ENCODE measurements around the gene LHFPL5. TPM values are rescaled to one million over a fixed set of nuclear protein-coding genes. Genes with fewer than 3 reads are reported as not detected.

The LHFPL5 gene
- total RNA-seq, 1 donor from 2014 or later: not detected

DNA sequence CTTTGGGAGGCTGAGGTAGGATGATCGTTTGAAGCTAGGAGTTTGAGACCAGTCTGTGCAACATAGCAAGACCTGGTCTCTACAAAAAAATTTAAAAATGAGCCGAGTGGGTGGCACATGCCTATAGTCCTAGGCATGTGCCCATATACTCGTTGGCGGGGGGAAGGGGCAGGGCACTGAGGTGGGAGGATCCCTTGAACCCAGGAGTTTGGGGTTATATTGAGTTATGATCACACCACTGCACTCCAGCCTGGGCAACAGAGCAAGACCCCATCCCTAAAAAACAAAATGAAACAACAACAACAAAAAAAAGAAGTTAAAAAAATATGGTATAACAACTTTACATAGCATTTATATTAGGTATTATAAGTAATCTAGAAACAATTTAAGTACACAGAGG, 47.8 kb downstream of the LHFPL5 start:
- H3K27ac Mint-ChIP-seq: no peak overlapping the region
- ChIA-PET CTCF (no interaction called here), POLR2A (no interaction called here)
- intact Hi-C loops (cut with micrococcal nuclease): no loop called here
- no peaks in the 10 kb centered on the region for H3K9me3 Mint-ChIP-seq
- H3K36me3 Mint-ChIP-seq (ENCODE audit: low read depth): peaks cover 75% of the 10 kb centered on the region
- H3K27me3 Mint-ChIP-seq: no peaks in the 10 kb centered on the region
- TF ChIP-seq, protein P1, sequence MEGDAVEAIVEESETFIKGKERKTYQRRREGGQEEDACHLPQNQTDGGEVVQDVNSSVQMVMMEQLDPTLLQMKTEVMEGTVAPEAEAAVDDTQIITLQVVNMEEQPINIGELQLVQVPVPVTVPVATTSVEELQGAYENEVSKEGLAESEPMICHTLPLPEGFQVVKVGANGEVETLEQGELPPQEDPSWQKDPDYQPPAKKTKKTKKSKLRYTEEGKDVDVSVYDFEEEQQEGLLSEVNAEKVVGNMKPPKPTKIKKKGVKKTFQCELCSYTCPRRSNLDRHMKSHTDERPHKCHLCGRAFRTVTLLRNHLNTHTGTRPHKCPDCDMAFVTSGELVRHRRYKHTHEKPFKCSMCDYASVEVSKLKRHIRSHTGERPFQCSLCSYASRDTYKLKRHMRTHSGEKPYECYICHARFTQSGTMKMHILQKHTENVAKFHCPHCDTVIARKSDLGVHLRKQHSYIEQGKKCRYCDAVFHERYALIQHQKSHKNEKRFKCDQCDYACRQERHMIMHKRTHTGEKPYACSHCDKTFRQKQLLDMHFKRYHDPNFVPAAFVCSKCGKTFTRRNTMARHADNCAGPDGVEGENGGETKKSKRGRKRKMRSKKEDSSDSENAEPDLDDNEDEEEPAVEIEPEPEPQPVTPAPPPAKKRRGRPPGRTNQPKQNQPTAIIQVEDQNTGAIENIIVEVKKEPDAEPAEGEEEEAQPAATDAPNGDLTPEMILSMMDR (IDR thresholded peaks at IDR 0.05): no peak
- no peak overlapping the region for H3K4me3 Mint-ChIP-seq
- no peaks in the 10 kb centered on the region for H3K4me1 Mint-ChIP-seq
- no peak for ATAC-seq (ENCODE audit: low read depth)
- no peak for DNase-seq

DNA sequence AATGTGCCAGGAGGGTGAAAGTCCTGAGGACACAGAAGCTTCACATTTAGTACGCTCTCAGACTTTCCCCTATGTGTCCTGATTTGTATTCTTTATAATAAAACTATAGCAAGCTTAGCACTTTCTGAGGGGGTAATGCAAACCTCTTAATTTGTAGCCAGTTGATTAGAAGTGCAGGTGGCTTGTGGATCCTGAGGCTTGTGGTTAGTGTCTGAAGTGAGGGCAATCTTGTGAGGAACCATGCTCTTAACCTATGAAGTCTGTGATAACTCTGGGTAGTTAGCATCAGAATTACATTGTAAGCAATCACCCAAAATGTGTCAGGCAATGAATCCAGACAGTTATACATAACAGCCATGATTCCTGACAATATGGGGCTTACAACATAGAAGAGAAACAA, 51.1 kb downstream of the LHFPL5 start:
- intact Hi-C loops (cut with micrococcal nuclease): no loop called here
- H3K4me1 Mint-ChIP-seq: no peaks in the 10 kb centered on the region
- TF ChIP-seq, protein P1 (IDR thresholded peaks at IDR 0.05): no peak
- peaks cover 81% of the 10 kb centered on the region for H3K36me3 Mint-ChIP-seq (ENCODE audit: low read depth)
- no peak for ATAC-seq (ENCODE audit: low read depth)
- no peaks in the 10 kb centered on the region for H3K27me3 Mint-ChIP-seq
- DNase-seq: no peak
- ChIA-PET CTCF (no interaction called here), POLR2A (no interaction called here)
- no peak overlapping the region for H3K27ac Mint-ChIP-seq
- H3K4me3 Mint-ChIP-seq: no peak overlapping the region
- no peaks in the 10 kb centered on the region for H3K9me3 Mint-ChIP-seq

DNA sequence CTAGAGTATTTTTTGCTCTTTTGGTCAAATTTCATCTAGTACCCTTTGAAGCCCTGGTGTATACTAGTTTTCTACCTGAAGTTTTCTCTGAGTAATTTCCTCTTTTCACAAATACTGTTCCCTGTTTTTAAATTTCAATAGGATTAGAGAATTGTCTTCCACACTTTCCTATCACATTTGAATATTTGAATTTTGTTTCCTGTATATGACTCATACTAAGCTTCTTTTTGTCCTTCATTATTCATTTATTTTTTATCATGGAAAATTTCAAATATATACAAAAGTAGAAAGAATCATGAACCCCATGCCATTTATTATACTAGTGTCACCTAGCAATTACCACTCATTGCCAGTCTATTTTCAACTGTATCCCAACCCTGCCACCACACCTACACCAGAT, 52.7 kb downstream of the LHFPL5 start:
- TF ChIP-seq, protein P1 (IDR thresholded peaks at IDR 0.05): no peak
- no peak for DNase-seq
- Mint-ChIP-seq H3K4me1 (no peaks in the 10 kb centered on the region), H3K27me3 (no peaks in the 10 kb centered on the region), H3K9me3 (no peaks in the 10 kb centered on the region), H3K27ac (no peak overlapping the region), H3K4me3 (no peak overlapping the region), H3K36me3 (ENCODE audit: low read depth) (peaks cover 78% of the 10 kb centered on the region)
- ChIA-PET CTCF (no interaction called here), POLR2A (no interaction called here)
- intact Hi-C loops (cut with micrococcal nuclease): no loop called here
- ATAC-seq (ENCODE audit: low read depth): no peak

DNA sequence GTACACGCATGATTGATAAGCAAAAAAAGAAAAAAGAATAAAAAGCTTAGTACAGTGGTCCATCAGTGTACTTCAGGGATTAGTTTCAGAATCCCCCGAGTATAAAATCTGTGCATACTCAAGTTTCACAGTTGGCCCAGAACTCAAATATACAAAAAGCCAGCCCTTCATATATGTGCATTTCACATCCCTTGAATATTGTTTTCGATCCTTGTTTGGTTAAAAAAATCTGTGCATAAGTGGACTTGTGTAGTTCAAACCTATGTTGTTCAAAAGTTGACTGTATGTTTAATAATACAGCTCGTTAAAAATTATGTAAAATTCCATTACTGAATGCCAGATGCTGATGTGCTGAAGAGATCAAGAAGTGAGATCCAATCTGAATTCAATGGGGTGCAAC, 54.2 kb downstream of the LHFPL5 start:
- DNase-seq (no peak), ATAC-seq (ENCODE audit: low read depth) (no peak)
- POLR2A ChIA-PET: no interaction called here
- Mint-ChIP-seq H3K4me1 (no peaks in the 10 kb centered on the region), H3K36me3 (ENCODE audit: low read depth) (peaks cover 74% of the 10 kb centered on the region), H3K4me3 (no peak overlapping the region), H3K27ac (no peak overlapping the region), H3K9me3 (no peaks in the 10 kb centered on the region), H3K27me3 (no peaks in the 10 kb centered on the region)
- TF ChIP-seq, protein P1 (IDR thresholded peaks at IDR 0.05): no peak
- CTCF ChIA-PET: no interaction called here
- intact Hi-C loops (cut with micrococcal nuclease): no loop called here

Other genes with a start within 250 kb of the LHFPL5 start
- 17.1 TPM in 2 replicates for gene FKBP5, start 116.4 kb upstream of the LHFPL5 start, total RNA-seq
- 0.89 and 1.1 TPM in 2 replicates for gene ARMC12, start 68.3 kb upstream of the LHFPL5 start, total RNA-seq
- gene CLPSL2, start 28.8 kb upstream of the LHFPL5 start, total RNA-seq: not detected in 2 replicates
- not detected in 2 replicates for gene CLPSL1, start 24.3 kb upstream of the LHFPL5 start, total RNA-seq
- not detected in 2 replicates for gene CLPS, start 8.0 kb upstream of the LHFPL5 start, total RNA-seq
- gene SRPK1, start 115.7 kb downstream of the LHFPL5 start, total RNA-seq: 49.6 and 51.5 TPM in 2 replicates
- gene SLC26A8, start 219.3 kb downstream of the LHFPL5 start, total RNA-seq: not detected in 2 replicates
- 39.7 and 45.4 TPM in 2 replicates for gene MAPK14, start 222.5 kb downstream of the LHFPL5 start, total RNA-seq